ENCODE measurements around the gene ARPC1A. TPM values are rescaled to one million over a fixed set of nuclear protein-coding genes. Genes with fewer than 3 reads are reported as not detected.
"Not testable (repeated sequence)": the region's sequence is repeated elsewhere in the genome, so short reads cannot be mapped to it uniquely, and the experiment has no call there.

ARPC1A gene
- total and polyA plus RNA-seq, 8 donors: 32.8 to 90.9 (median 62.7) TPM

DNA sequence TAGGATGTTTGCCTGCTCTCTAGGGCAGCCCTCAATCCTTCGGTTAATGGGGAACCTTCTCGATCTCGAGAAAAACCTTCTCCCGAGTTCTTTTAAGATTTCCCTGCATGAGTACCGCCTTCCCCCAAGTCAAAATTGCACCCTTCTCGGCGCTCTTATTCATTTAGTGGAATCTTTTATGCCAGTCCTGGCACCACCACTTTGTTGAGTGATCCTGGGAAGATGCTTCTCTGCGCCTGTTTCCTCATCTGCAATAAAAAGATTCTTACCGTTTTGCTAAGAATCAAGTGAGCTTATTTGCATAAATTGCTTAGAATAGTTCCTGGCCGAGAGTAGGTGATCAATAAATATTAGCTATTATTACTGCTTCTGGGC lies 697 bp downstream of the ARPC1A start:
- FAIRE-seq (no peak), ATAC-seq (peak in 1 of 4 donors; percentile 2), DNase-seq (no peak)
- Histone ChIP-seq H3K9me3 (no peaks in the 10 kb centered on the region), H3K4me3 (peak overlapping the region; percentile 70 to 98 (median 93)), H3K27ac (peak overlapping the region in 1 of 4 donors; percentile 76), H3K4me1 (peaks cover 7 to 40% (median 12%) of the 10 kb centered on the region in 3 donors), H3K36me3 (no peaks in the 10 kb centered on the region), H3K27me3 (no peaks in the 10 kb centered on the region)
- intact Hi-C loops (cut with DNase I): no loop called here
- no peak for TF ChIP-seq CTCF (IDR thresholded peaks at IDR 0.05)
- WGBS, 2 donors: 1% methylated on average over 10 of the region's 10 CpGs

- peak overlapping the region in 1 of 4 donors; percentile 4 for H3K27ac ChIP-seq
- WGBS, 2 donors: 66 to 76% methylated on average over 8 of the region's 8 CpGs
- H3K9me3 ChIP-seq; DNase-seq; FAIRE-seq; H3K27me3 ChIP-seq; intact Hi-C loops (cut with DNase I); H3K4me3 ChIP-seq: not testable (repeated sequence)
- peak in 3 of 4 donors; percentile 21 to 40 (median 30) for ATAC-seq
- peaks cover 7 to 33% (median 7%) of the 10 kb centered on the region in 3 donors for H3K4me1 ChIP-seq
- H3K36me3 ChIP-seq: peaks cover 0 to 15% (median 3%) of the 10 kb centered on the region in 3 donors
Observed at GRCh38 chr7:99330314-99330961, 4.7 kb downstream of the ARPC1A start.

GRCh38 chr7:99331002-99331401 lies 5.3 kb downstream of the ARPC1A start:
- no peak for TF ChIP-seq CTCF (IDR thresholded peaks at IDR 0.05)
- H3K4me1 ChIP-seq: peaks cover 7 to 33% (median 7%) of the 10 kb centered on the region in 3 donors
- H3K27me3 ChIP-seq: no peaks in the 10 kb centered on the region
- FAIRE-seq (no peak), ATAC-seq (no peak), DNase-seq (no peak)
- peak overlapping the region in 1 of 4 donors; percentile 4 for H3K27ac ChIP-seq
- intact Hi-C loops (cut with DNase I): no loop called here
- peaks cover 0 to 15% (median 3%) of the 10 kb centered on the region in 3 donors for H3K36me3 ChIP-seq
- 89 to 93% methylated on average over 2 of the region's 2 CpGs for WGBS, 2 donors
- H3K4me3 ChIP-seq: no peak overlapping the region
- H3K9me3 ChIP-seq: no peaks in the 10 kb centered on the region

GRCh38 chr7:99339595-99339994 lies 13.9 kb downstream of the ARPC1A start:
- intact Hi-C loops (cut with DNase I): no loop called here
- FAIRE-seq (no peak), DNase-seq (no peak), ATAC-seq (no peak)
- Histone ChIP-seq H3K36me3 (peaks cover 0 to 60% (median 15%) of the 10 kb centered on the region in 3 donors), H3K9me3 (no peaks in the 10 kb centered on the region), H3K4me3 (no peak overlapping the region), H3K4me1 (no peaks in the 10 kb centered on the region), H3K27ac (no peak overlapping the region), H3K27me3 (no peaks in the 10 kb centered on the region)
- WGBS, 2 donors: 94 to 95% methylated on average over 3 of the region's 3 CpGs
- TF ChIP-seq CTCF (IDR thresholded peaks at IDR 0.05): no peak

GRCh38 chr7:99340659-99341058 lies 15.0 kb downstream of the ARPC1A start:
- no peak for ATAC-seq
- H3K27me3 ChIP-seq: no peaks in the 10 kb centered on the region

More at GRCh38 chr7:99340659-99341058, 15.0 kb downstream of the ARPC1A start:
- no peaks in the 10 kb centered on the region for H3K9me3 ChIP-seq
- FAIRE-seq (no peak), DNase-seq (no peak)
- no peak for TF ChIP-seq CTCF (IDR thresholded peaks at IDR 0.05)
- H3K4me3 ChIP-seq: no peak overlapping the region
- 87 to 97% methylated on average over 3 of the region's 3 CpGs for WGBS, 2 donors
- H3K4me1 ChIP-seq: no peaks in the 10 kb centered on the region
- peaks cover 0 to 57% (median 15%) of the 10 kb centered on the region in 3 donors for H3K36me3 ChIP-seq
- intact Hi-C loops (cut with DNase I): no loop called here
- H3K27ac ChIP-seq: no peak overlapping the region
